Astrocyte (in vitro differentiated cells and primary cell): ENCODE measurements around the gene FGF12.

Source experiments
- EZH2 ChIP-seq: IDR thresholded peaks from 2 replicates; pipeline ENCODE4 v1.6.1; 2012; ENCODE audit warnings: mild to moderate bottlenecking, low read length, inconsistent platforms; ENCODE audit not compliant: insufficient read depth
- TF ChIP-seq, protein P1 (sequence below): IDR thresholded peaks from 2 replicates; pipeline ENCODE4 v1.5.1; 2011; ENCODE audit warnings: low read depth, mild to moderate bottlenecking, inconsistent platforms, low read length, moderate library complexity; ENCODE audit not compliant: insufficient read depth

DNA sequence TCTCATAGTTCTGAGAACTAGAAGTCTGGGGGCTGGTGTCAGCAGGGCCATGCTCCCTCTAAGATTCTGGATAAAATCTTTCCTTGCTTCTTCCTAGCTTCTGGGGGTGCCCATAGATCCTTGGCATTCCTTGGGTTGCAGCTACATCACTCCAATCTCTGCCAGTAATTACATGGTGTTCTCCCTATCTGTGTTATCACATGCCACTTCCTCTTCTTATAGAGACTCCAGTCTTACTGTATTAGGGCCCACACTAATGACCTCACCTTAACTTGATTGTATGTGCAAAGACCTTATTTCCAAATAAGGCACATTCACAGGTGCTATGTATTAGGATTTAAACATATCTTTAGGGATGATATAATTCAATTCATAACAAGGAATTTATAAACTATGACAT, 618.5 kb downstream of the FGF12 start:
- TF ChIP-seq, protein P1, sequence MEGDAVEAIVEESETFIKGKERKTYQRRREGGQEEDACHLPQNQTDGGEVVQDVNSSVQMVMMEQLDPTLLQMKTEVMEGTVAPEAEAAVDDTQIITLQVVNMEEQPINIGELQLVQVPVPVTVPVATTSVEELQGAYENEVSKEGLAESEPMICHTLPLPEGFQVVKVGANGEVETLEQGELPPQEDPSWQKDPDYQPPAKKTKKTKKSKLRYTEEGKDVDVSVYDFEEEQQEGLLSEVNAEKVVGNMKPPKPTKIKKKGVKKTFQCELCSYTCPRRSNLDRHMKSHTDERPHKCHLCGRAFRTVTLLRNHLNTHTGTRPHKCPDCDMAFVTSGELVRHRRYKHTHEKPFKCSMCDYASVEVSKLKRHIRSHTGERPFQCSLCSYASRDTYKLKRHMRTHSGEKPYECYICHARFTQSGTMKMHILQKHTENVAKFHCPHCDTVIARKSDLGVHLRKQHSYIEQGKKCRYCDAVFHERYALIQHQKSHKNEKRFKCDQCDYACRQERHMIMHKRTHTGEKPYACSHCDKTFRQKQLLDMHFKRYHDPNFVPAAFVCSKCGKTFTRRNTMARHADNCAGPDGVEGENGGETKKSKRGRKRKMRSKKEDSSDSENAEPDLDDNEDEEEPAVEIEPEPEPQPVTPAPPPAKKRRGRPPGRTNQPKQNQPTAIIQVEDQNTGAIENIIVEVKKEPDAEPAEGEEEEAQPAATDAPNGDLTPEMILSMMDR = no peak
- no peak for TF ChIP-seq EZH2
